ENCODE measurements around the gene PRPF19. TPM values are rescaled to one million over a fixed set of nuclear protein-coding genes. Genes with fewer than 3 reads are reported as not detected.

Gene PRPF19
- total RNA-seq, 1 experiment from 2014 or later = 128 TPM

GRCh38 chr11:60878245-60879101, 27.9 kb downstream of the PRPF19 start:
- H3K9me3 Mint-ChIP-seq (ENCODE audit: low read depth, unreplicated experiment) = no peaks in the 10 kb centered on the region
- no peaks in the 10 kb centered on the region for H3K36me3 Mint-ChIP-seq (ENCODE audit: insufficient read depth, unreplicated experiment)
- intact Hi-C loops (cut with micrococcal nuclease; ENCODE audit: unreplicated experiment) = no loop called here
- no peak for TF ChIP-seq CTCF (IDR thresholded peaks at IDR 0.05; ENCODE audit: unreplicated experiment)
- BruUV-seq (replicated peaks) = no TSS peak
- DNase-seq = no peak
- no peaks in the 10 kb centered on the region for H3K4me1 Mint-ChIP-seq (ENCODE audit: low read depth, unreplicated experiment)
- no peaks in the 10 kb centered on the region for H3K27me3 Mint-ChIP-seq (ENCODE audit: unreplicated experiment)
- H3K4me3 Mint-ChIP-seq (ENCODE audit: low read depth, unreplicated experiment) = no peak overlapping the region
- H3K27ac Mint-ChIP-seq (ENCODE audit: unreplicated experiment) = no peak overlapping the region
- CTCF ChIA-PET = no interaction called here

GRCh38 chr11:60876168-60876485, 30.3 kb downstream of the PRPF19 start:
- Mint-ChIP-seq H3K27me3 (ENCODE audit: unreplicated experiment) (no peaks in the 10 kb centered on the region), H3K4me3 (ENCODE audit: low read depth, unreplicated experiment) (no peak overlapping the region), H3K4me1 (ENCODE audit: low read depth, unreplicated experiment) (no peaks in the 10 kb centered on the region), H3K36me3 (ENCODE audit: insufficient read depth, unreplicated experiment) (no peaks in the 10 kb centered on the region), H3K9me3 (ENCODE audit: low read depth, unreplicated experiment) (no peaks in the 10 kb centered on the region), H3K27ac (ENCODE audit: unreplicated experiment) (no peak overlapping the region)
- no peak for DNase-seq
- intact Hi-C loops (cut with micrococcal nuclease; ENCODE audit: unreplicated experiment) = no loop called here
- CTCF ChIA-PET = no interaction called here
- no peak for TF ChIP-seq CTCF (IDR thresholded peaks at IDR 0.05; ENCODE audit: unreplicated experiment)
- no TSS peak for BruUV-seq (replicated peaks)

GRCh38 chr11:60875366-60876167, 30.8 kb downstream of the PRPF19 start:
- Mint-ChIP-seq H3K4me3 (ENCODE audit: low read depth, unreplicated experiment) (no peak overlapping the region), H3K36me3 (ENCODE audit: insufficient read depth, unreplicated experiment) (no peaks in the 10 kb centered on the region), H3K9me3 (ENCODE audit: low read depth, unreplicated experiment) (no peaks in the 10 kb centered on the region), H3K27ac (ENCODE audit: unreplicated experiment) (no peak overlapping the region), H3K4me1 (ENCODE audit: low read depth, unreplicated experiment) (no peaks in the 10 kb centered on the region), H3K27me3 (ENCODE audit: unreplicated experiment) (no peaks in the 10 kb centered on the region)
- CTCF ChIA-PET = no interaction called here
- intact Hi-C loops (cut with micrococcal nuclease; ENCODE audit: unreplicated experiment) = no loop called here
- no TSS peak for BruUV-seq (replicated peaks)
- TF ChIP-seq CTCF (IDR thresholded peaks at IDR 0.05; ENCODE audit: unreplicated experiment) = no peak
- no peak for DNase-seq

DNA sequence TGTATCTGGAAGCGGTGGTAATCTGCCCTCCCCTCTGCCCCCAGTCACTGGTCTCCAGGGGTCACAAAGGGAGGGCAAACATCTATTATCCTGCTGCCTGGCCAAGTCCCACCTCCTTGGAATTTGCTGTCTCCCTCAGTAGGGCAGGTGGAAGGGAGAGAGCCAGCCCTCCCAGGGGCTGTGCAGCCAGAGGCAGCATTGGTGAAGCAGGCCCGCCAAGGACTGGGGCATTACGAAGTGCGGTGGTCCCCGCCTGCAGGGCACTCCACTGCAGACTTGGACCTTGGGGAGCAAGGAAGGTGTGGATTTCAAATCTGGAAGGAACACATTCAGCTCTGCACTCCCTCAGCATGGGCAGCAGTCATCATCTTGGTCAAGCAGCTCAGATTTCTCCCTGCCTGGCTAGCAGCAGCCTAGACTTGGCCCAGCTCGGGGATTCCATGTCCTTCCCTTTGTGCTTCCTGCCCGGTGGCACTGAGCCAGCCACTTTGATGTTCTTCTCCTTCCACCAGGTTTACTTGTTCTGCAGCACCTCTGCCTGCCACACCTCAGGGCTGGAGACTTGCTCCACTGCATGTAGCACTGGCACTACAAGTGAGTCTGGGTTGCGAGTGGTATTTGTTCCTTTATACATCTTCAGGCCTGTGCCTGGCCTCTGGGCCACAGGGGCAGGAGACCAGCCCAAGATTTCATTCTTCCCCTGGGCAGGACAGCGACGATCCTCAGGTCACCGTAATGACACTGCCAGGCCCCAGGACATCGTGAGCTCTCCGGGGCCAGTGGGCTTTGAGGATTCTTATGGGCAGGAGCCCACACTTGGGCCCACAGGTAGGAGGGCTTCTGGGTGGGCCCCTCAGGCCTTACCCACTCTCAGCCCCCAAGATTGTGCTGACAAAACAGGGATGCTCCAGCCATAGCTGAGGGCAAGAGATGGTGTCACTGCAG, 31.7 kb downstream of the PRPF19 start:
- no peak for DNase-seq
- H3K36me3 Mint-ChIP-seq (ENCODE audit: insufficient read depth, unreplicated experiment) = no peaks in the 10 kb centered on the region
- intact Hi-C loops (cut with micrococcal nuclease; ENCODE audit: unreplicated experiment) = no loop called here
- no peaks in the 10 kb centered on the region for H3K4me1 Mint-ChIP-seq (ENCODE audit: low read depth, unreplicated experiment)
- no TSS peak for BruUV-seq (replicated peaks)
- TF ChIP-seq CTCF (IDR thresholded peaks at IDR 0.05; ENCODE audit: unreplicated experiment) = no peak
- no peak overlapping the region for H3K27ac Mint-ChIP-seq (ENCODE audit: unreplicated experiment)
- H3K27me3 Mint-ChIP-seq (ENCODE audit: unreplicated experiment) = no peaks in the 10 kb centered on the region
- CTCF ChIA-PET = no interaction called here
- no peak overlapping the region for H3K4me3 Mint-ChIP-seq (ENCODE audit: low read depth, unreplicated experiment)
- H3K9me3 Mint-ChIP-seq (ENCODE audit: low read depth, unreplicated experiment) = no peaks in the 10 kb centered on the region
